ENCODE measurements around the gene DDX10.
"Not testable (repeated sequence)": the region's sequence is repeated elsewhere in the genome, so short reads cannot be mapped to it uniquely, and the experiment has no call there.

Gene DDX10

GRCh38 chr11:108664730-108665525 lies at the start of gene DDX10:
DDX10 (plus strand) TSS chr11:108665069; CDS start chr11:108665154, 85 bp downstream.
- peak; percentile 97 to 98 for DNase-seq (ENCODE audit: low read depth in 2 of 2)

GRCh38 chr11:108616549-108616948 lies 48.3 kb upstream of the DDX10 start:
- no peak for DNase-seq (ENCODE audit: low read depth in 2 of 2)

DNA sequence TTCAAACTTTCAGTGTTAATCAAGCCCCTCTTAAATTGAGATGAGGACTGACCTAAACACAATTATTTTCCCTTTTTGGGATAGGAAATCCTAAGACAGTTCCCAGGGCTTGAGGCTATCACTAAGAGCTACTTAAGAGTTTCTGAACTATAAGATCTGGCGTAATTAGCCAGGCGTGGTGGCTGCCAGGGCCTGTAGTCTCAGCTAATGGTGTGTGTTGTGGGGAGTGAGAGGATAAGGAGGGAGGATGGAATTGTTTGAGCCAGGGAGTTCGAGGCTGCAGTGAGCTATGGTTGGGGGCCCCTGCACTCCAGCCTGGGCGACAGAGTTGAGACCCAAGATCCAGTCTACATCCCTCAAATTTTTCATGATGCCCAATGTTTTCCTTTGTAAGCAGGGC lies 47.8 kb upstream of the DDX10 start:
- no peak for DNase-seq (ENCODE audit: low read depth in 2 of 2)

GRCh38 chr11:108618529-108618928 lies 46.3 kb upstream of the DDX10 start:
- DNase-seq (ENCODE audit: low read depth in 2 of 2), result no peak

DNA sequence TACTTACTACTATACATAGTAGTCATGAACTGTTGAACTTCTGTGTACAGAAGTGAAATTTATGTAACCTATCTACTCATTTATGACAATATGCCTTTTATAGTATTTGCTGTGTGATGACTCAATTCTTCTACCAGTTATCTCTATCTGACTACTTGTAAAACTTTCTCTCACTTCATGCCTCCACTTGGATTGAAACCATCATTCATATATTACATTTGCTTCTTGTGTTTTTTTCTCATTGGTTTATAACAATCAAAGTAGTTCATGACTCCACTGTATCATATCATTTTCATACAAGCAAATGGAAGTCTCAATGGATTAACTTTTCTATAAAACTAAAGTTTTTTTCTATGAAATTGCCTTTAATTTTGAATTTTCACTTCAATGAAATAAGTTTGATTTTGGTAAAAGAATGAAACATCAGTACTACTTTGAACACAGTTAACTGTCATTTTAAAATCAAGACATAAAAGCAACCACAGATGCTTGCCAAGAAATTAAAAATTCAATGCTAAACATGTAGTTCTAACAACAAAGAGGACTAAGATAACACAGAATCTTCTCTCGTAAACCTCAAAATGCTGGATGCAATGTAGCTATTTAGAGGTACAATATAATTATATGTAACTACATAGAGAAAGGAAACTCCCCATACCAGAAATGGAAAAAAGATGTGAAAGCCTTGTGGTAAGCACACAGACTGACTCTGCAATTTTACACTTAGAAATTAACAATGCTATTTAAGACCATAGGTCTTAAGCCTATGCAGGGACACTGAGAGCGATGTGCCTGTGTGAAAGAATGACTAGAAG lies 43.7 kb upstream of the DDX10 start:
- no peak for DNase-seq (ENCODE audit: low read depth in 2 of 2)

GRCh38 chr11:108622341-108622740 lies 42.5 kb upstream of the DDX10 start:
- DNase-seq (ENCODE audit: low read depth in 2 of 2), result no peak

DNA sequence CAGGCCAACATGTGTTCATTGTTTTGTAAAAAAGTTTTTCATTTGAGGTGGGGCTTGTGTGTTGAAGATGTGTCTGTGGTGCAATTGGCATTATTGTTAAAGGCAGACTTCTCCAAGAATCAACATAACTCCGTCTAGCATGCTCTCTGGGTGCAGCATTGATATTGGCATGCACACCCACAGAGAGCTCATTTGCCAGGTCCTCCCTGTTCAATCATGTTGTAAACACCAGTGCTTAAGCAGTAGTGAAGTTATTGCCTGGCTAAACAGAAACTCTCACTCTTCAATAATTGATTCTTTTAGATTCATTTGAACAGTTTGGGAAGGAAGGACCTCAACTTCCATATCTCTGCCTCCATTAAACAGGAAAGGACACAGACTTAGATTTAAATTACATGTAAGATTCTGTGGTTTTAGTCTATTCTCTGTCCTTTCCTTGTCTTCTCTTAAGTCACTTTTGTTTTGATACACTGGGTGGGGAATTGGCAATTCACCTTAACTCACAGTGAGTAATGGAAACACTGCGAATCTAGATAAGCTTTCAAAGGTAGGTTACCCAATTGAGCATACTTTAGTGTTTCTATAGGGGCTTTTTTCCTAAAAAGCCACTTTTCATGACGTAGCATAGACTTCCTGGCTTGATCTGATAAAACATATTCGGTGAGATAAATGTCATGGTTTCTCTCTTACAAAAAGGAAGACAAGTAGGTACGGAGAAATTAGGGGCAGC lies 40.5 kb upstream of the DDX10 start:
- no peak for DNase-seq (ENCODE audit: low read depth in 2 of 2)

DNA sequence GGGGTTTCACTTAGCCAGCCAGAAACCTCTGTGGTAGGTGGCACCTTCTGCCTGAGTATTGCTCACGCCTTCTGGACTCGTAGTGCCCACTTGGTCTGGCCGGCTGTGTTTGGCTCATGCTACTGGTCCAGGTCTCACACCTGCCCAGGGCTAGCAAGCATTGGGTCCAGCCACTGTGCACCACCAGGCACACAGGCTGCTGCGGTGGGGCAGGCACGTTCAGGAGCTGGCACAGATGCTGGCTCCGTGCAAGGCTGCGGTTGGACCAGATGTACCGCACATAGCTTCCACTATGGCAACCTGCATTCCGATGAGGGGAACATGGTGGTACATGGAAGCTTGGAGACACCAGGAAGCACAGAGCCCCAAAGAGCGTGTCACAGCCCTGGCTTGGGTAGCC lies 36.5 kb upstream of the DDX10 start:
- no peak for DNase-seq (ENCODE audit: low read depth in 2 of 2)

DNA sequence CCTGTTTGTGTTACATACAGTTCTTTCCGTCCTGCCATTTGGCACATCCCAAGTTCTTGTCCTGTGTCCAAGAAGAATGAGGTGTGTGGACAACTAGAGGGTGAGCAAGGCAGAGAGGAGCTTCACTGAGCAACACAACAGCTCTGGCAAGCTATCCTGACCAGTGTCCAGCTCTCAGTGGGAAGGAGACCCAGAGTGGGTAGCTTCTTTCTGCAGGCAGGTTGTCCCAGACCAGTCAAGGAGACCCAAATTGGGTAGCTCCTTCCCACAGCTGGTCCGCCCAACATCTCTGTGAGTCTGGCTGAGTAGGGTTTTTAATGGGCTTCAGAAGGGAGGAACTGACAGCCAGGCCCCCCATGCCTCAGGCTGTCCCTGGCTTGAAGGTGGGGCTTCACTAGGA lies 36.1 kb upstream of the DDX10 start:
- DNase-seq (ENCODE audit: low read depth in 2 of 2), result no peak

DNA sequence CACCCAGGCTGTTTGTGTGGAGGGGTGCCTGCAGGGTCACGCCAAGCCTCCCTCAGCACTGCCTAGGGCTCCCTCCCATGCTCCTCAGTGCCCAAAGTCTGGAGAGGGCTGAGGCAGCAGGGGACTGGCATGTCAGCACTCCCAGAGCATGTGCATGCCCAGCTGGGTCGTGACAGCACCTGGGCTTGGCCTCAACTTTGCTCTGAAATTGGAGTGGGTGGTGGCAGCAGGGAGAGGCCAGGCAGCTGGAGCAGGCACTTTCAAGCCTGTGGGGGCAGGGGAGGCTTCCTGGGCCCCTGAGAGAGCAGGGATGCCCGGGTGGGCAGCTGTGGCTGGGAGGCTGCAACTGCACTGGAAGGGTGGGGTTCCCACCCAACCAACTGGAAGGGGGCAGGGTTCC lies 35.6 kb upstream of the DDX10 start:
- DNase-seq (ENCODE audit: low read depth in 2 of 2), result no peak

DNA sequence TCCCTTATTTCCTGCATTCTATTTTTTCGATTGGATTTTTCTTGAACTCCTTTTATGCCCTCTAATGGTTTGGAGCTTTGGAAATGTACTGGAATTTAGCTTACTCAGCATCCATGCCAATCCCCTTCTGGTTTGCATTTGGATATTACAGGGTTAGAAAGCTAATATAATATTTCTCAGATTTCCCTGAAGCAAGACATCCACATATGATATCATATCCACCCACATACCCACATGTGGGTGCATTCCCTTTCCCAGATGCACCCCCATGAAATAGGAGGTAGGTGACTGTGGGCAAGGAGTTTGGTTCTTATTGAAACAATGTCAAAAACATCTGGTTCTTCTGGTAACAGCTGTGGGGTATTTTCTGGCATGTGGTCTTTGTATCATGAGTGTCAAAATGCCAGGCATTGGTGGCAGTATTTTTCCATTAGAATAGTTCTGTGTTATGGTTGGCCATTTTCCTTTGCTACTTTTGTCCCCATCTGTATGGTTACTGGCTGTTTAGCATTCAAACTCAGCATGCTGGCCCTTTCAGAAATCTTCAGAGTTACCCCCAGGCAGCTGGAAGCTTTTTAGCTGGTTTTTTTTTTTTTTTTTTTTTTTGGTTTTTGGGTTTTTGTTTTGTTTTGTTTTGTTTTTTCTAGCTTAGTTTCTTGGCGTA lies 32.7 kb upstream of the DDX10 start:
- DNase-seq (ENCODE audit: low read depth in 2 of 2), result no peak

DNA sequence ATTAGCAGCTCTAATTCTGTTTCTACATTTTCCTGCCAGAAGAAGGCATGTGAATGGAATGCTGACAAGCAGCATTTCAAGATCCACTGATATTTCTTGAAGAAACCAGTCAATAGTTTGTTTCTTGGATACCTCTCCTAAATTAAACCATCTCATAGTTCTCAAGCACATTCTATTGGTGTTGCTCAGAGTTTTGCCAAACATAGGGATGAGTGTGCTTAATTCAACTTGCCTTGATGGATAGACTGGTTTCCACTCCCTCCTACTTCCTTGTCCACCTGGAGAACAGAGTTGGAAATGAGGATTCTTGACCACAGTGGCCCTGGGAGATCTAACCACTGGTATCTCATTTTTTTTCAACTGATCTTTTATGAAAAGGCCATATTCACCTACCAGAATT lies 29.8 kb upstream of the DDX10 start:
- no peak for DNase-seq (ENCODE audit: low read depth in 2 of 2)

GRCh38 chr11:108636222-108636621 lies 28.6 kb upstream of the DDX10 start:
- no peak for DNase-seq (ENCODE audit: low read depth in 2 of 2)

DNA sequence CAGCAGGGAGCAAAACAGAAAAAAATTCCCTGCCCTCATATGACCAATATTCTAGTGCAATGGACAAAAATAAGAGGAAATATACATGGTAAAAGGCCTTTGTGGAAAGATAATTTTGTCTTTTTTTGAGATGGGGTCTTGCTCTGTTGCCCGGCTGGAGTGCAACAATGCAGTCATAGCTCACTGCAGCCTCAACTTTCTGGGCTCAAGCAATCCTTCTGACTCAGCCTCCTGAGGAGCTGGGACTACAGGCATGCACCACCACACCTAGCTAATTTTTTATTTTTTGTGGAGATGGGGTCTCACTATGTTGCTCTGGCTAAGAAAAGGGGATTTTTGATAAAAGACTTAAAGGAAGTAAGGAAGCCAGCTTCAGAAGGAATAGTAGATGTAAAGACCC lies 25.7 kb upstream of the DDX10 start:
- DNase-seq (ENCODE audit: low read depth in 2 of 2), result no peak

DNA sequence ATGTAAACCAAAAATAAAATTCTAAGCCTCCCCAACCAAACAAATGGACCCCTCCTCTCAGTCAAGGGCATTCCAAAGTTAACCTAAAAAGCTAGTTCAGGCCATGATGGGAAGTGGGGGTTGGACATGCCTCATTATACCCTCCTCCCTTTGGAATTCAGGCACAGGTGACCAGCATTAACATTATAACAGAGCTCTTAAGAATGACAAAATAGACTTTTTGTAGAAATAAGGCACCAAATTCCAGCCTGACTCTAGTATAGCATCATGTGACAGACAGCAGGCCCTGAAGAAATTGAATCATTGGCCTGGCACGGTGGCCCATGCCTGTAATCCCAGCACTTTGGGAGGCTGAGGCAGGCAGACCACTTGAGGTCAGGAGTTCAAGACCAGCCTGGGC lies 23.1 kb upstream of the DDX10 start:
- not testable (repeated sequence) for DNase-seq (ENCODE audit: low read depth in 2 of 2)

- DNase-seq (ENCODE audit: low read depth in 2 of 2), result no peak
Observed at GRCh38 chr11:108643974-108644373, 20.9 kb upstream of the DDX10 start.

DNA sequence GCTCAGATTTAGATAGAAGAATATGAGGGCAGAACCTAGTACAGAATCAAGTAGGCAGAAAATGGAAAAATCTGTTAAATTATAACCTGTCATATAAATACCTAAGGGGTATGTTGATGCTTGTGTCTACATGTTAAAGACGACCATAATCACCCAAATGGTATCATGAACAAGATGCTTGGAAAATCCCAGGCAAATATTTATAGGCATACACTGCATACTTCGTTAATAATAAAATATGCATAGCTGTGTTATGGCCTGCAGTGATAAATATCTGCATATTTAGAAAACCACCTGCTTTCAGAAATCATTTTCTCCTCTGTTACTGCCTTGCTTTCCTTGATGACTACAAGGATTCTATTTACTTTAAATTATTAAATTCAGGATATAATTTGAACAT lies 18.9 kb upstream of the DDX10 start:
- no peak for DNase-seq (ENCODE audit: low read depth in 2 of 2)

- DNase-seq (ENCODE audit: low read depth in 2 of 2), result no peak
Observed at GRCh38 chr11:108647387-108647700, 17.5 kb upstream of the DDX10 start.

- DNase-seq (ENCODE audit: low read depth in 2 of 2), result peak; percentile 14 to 53
Observed at GRCh38 chr11:108647701-108648527, 17.0 kb upstream of the DDX10 start.

- no peak for DNase-seq (ENCODE audit: low read depth in 2 of 2)
Observed at GRCh38 chr11:108648528-108648885, 16.4 kb upstream of the DDX10 start.

- not testable (repeated sequence) for DNase-seq (ENCODE audit: low read depth in 2 of 2)
Observed at GRCh38 chr11:108654100-108654499, 10.8 kb upstream of the DDX10 start.

Measured in stimulated activated CD4-positive, alpha-beta T cell treated with anti-CD3 and anti-CD28 coated beads, Interleukin-15, amount 100 ng/mL, for 48 hours (primary cell).